ENCODE measurements around the gene AEBP1. TPM values are rescaled to one million over a fixed set of nuclear protein-coding genes. Genes with fewer than 3 reads are reported as not detected.

The AEBP1 gene
- total RNA-seq, 1 experiment from 2014 or later, result 49.3 TPM

GRCh38 chr7:44148166-44148565 lies 44.0 kb downstream of the AEBP1 start:
- no peak overlapping the region for H3K4me2 ChIP-seq (ENCODE audit: insufficient read depth, insufficient read length, low read length)
- no peak overlapping the region for H2BK15ac ChIP-seq (ENCODE audit: low read depth, low read length)
- H3K36me3 Mint-ChIP-seq (ENCODE audit: insufficient read depth in 1 of 3, low read depth in 3 of 3), result no peaks in the 10 kb centered on the region
- no peak overlapping the region for H3K14ac ChIP-seq (ENCODE audit: insufficient read depth, low read length)
- peaks cover 14 to 27% of the 10 kb centered on the region in 2 experiments for H3K4me1 Mint-ChIP-seq
- no peak overlapping the region for H3K18ac ChIP-seq (ENCODE audit: insufficient read length, low read depth, low read length)
- H3T11ph ChIP-seq (ENCODE audit: low read length), result no peak overlapping the region
- H4K8ac ChIP-seq (replicated peaks; ENCODE audit: insufficient read length, low read depth, low read length), result no peak overlapping the region
- H3K4me1 ChIP-seq (ENCODE audit: insufficient read depth, low read length), result no peaks in the 10 kb centered on the region
- no CpG with 5 or more reads among the region's 2 CpGs for WGBS (ENCODE audit: extremely low coverage, insufficient read length, low lambda C conversion rate)
- H4K20me1 ChIP-seq (ENCODE audit: control insufficient read depth, insufficient read depth, insufficient read length), result no peaks in the 10 kb centered on the region
- H3K23me2 ChIP-seq (ENCODE audit: insufficient read length, low read depth, low read length, poor library complexity, severe bottlenecking), result peaks cover 9% of the 10 kb centered on the region
- H3K56ac ChIP-seq (ENCODE audit: insufficient read length, low read depth, low read length), result no peak overlapping the region
- no peak overlapping the region for H3K23ac ChIP-seq (ENCODE audit: insufficient read length, low read depth, low read length)
- no peak overlapping the region for H3K27ac ChIP-seq (ENCODE audit: insufficient read length, low read depth, low read length)
- H3K4me3 Mint-ChIP-seq, result no peak overlapping the region
- TF ChIP-seq CTCF (conservative IDR thresholded peaks at IDR 0.05), result no peak
- no peak overlapping the region for H4K91ac ChIP-seq (ENCODE audit: insufficient read length, low read depth, low read length)
- no peak overlapping the region for H2AK5ac ChIP-seq (ENCODE audit: insufficient read length, low read length)
- no peak overlapping the region for H3K27ac Mint-ChIP-seq
- H2BK120ac ChIP-seq (ENCODE audit: low read depth, low read length, poor library complexity, severe bottlenecking), result no peak overlapping the region
- DNase-seq, result no peak
- H3K9me3 ChIP-seq (ENCODE audit: control insufficient read depth, low read depth, low read length), result no peaks in the 10 kb centered on the region
- H3K79me2 ChIP-seq (ENCODE audit: insufficient read depth, low read length), result no peaks in the 10 kb centered on the region
- no peak overlapping the region for H3K9ac ChIP-seq (ENCODE audit: extremely low read depth, insufficient read length, low read length)
- H2BK20ac ChIP-seq (ENCODE audit: low read depth, low read length, poor library complexity, severe bottlenecking), result no peak overlapping the region
- no peaks in the 10 kb centered on the region for H3K79me1 ChIP-seq (ENCODE audit: insufficient read depth, low read depth, low read length, poor library complexity, severe bottlenecking)
- no peak overlapping the region for H2BK12ac ChIP-seq (ENCODE audit: insufficient read length, low read depth, low read length)
- H3K9me3 Mint-ChIP-seq, result no peaks in the 10 kb centered on the region
- H3K27me3 ChIP-seq (ENCODE audit: insufficient read depth, low read length), result peaks cover 8% of the 10 kb centered on the region; the same call in 1 of the 2 replicates
- no peak overlapping the region for H2BK5ac ChIP-seq (ENCODE audit: insufficient read length, low read length)
- no peak overlapping the region for H4K5ac ChIP-seq (ENCODE audit: insufficient read length, low read depth, low read length)
- H3K27me3 Mint-ChIP-seq (ENCODE audit: low read depth), result peaks cover 52% of the 10 kb centered on the region
- H3K4ac ChIP-seq (ENCODE audit: low read depth, low read length), result no peak overlapping the region
- no peak overlapping the region for H2AFZ ChIP-seq (ENCODE audit: low read length)
